ENCODE results near the gene PISD.

DNA sequence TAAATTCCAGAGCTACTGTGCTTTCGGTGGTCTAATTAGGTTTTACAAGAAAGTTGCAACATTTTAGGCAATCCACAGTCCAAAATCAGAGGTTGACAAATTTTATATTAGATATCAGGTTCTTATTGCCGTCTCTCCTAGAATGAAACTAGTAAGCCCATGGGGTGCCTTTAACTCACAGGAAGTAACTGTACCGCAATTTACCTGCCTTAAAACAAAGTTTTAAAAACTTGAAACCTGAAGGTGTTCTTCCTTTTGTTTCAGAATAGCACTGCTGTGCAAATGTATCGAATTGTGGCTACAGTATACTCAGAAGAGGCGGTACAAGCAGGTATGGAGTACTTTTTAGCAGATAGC, 77.2 kb downstream of the PISD start:
- TF ChIP-seq CTCF (IDR thresholded peaks at IDR 0.05) = no peak
- TF ChIP-seq EP300 (IDR thresholded peaks at IDR 0.05) = no peak
- TF ChIP-seq POLR2A (IDR thresholded peaks at IDR 0.05) = no peak
